Inferior parietal cortex (tissue), 1 donor: ENCODE results near the gene TSR2.
"Not testable (repeated sequence)": the region's sequence is repeated elsewhere in the genome, so short reads cannot be mapped to it uniquely, and the experiment has no call there.

Experiments used
- DNase-seq: peaks from one replicate; pipeline ENCODE4 v3.0.0-alpha.2; 2016; ENCODE audit errors: extremely low spot score

Gene TSR2

DNA sequence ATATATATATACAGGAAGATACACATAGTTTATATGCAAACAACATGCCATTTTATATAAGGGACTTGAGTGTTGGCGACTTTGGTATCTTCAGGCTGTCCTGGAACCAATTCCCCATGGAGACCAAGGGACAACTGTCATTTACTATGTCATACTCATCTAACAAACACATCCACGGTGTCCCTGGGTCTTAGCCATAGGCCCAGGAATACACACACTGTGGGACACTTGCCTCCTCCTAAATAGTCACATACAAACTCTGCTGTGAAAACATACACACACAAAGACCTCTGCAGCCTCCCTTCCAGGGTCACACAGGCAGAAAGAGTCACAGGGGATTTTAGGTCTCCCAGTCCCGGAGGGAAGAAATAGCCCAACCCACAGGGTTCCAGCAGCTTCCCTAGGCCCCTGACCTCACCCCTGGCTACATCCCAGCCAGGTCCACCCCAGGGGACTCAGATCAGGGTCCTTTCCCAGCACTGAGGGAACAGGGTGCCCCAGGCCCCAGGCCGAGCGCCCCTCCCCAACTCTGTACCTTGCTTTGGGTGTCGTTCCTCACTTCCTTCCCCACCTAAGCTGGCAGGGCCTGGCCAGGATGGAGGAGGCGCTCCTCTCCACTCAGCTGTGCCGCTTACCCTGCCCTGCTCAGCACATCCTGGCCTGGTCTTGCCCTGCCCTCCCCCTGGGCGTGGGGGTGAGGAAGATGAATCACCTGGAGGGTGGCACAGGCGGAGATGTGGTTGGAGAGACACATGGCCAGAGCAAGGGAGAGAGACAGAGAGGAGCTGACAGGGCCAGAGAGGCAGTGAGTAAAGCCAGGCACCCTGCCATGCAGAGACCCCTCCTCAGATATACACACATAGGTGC, 34.0 kb downstream of the TSR2 start:
- no peak for DNase-seq

DNA sequence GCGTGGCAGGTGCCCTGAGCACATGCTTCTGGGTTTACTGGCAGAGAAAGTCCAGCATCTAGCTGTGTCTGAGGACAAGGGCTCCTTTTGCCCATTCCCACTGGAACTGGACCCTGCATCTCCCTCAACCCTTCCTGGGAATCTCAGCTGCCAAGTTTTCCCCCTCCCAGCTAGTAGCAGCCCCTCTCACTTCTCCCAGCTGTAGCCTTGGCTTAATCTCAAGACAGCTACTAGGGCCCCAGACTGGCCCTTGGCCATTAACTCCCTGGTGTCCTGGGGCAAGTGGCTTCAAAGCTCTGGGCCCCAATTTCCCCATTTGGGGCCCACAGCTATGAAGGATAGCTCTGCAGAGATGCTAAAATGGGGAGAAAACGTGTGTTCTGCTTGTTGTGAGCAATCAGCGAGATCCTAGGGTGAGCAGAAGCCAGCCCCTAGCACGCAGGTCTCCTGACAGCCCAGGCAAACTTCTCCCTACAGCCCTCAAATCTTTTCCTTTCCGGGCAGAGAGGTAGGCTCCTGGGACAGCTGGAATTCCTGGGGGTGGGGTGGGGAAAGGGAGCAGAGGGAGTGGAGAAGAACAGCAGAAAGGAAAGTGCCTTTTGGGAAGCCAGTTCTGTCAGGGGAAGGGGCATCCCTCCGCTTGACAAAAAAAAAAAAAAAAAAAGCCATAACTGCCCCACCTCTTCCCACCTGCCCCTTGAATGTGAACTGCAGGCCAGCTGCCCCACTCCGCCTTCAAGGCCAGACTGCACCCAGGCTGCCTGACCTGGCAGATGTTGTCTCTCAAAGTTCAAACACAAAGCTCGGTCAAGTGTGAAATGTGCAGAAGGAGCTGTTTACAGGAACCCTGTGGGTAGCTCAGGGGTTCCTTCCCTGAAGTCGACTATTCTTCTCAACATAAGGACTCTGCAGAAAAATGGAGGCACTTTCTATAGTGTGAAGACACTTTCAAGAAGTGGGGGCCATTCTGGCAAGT, 39.2 kb downstream of the TSR2 start:
- DNase-seq, result no peak

DNA sequence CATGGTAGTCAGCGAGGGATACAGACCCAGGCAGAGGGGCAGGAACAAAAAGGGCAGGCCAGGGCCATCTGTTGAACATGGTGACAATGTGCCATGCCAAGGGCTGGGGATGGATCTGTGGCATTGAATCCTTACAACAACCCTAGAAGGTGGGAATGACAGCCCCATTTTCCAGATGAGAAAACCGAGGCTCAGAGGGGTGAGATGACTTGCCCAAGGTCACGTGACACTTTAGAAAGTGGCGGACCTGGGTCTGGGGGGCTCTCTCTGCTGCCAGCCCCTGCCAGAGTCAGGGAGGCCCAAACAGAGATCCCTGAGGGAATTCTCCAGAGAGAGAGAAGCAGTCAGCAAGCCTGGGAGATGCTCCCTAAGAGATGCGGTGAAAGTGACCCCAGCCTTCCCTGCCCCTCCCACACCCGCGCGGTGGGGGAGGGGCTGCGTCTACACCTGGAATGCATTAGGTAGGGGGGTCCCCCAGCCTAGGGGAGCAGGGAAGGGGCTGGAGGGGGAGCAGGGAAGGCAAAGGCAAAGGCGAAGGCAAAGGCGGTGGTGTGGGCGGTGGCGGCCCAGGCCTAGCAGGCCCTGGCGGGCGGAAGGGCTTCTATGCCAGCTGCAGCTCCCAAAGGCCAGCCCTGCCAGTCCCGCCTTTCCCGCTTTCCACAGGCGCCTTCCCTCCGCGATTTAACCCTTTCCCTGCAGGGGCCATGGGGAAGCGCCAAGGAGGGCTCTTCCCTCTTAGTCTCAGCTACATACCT, 42.8 kb downstream of the TSR2 start:
- DNase-seq, result no peak

DNA sequence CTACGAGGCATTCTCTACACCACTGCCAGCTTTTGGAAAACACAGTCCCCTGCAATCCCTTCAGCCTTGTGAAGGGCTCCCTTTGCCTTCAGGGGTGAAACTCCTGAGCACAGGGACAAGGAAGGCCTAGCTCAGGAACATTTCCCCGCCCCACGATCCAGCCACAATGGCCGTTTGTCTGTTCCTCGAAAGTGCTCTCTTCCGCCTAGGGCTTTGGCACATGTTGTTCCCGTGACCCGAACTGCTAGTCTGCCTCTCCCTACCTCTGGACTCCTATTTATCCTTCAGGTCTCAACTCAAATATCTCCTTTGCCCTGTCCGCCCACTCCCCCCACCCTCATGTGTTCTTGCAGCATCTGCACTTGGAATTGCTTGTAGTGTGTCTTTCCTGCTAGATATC, 43.7 kb downstream of the TSR2 start:
- no peak for DNase-seq

DNA sequence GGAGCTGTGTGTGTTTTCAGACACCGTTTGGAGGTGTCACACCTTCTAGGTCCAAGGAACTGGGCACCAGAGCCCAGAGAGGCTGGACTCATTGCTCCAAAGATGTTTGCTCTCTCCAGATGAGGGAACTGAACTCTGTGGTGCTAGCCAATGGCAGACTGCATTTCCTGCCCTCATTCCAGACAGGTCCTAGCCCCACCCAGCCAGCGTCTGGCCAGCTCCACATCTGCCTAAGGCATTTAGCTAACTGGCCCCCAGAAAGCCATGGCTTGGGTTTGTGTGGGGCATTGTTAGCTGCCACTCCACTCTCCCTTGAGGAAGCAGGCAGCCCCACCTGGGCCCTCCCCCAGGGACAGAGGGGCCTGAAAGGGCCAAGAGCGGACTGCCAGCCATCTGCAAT, 44.5 kb downstream of the TSR2 start:
- no peak for DNase-seq

DNA sequence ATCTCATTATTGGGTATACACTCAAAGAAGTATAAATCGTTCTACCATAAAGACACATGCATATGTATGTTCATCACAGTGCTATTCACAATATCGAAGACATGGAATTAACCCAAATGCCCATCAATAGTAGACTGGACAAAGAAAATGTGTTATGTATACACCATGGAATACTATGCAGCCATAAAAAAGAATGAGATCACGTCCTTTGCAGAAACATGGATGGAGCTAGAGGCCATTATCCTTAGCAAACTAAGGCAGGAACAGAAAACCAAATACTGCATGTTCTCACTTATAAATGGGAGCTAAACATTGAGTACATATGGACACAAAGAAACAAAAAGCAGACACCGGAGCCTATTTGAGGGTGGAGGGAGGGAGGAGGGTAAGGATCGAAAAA, 49.6 kb downstream of the TSR2 start:
- DNase-seq, result not testable (repeated sequence)

DNA sequence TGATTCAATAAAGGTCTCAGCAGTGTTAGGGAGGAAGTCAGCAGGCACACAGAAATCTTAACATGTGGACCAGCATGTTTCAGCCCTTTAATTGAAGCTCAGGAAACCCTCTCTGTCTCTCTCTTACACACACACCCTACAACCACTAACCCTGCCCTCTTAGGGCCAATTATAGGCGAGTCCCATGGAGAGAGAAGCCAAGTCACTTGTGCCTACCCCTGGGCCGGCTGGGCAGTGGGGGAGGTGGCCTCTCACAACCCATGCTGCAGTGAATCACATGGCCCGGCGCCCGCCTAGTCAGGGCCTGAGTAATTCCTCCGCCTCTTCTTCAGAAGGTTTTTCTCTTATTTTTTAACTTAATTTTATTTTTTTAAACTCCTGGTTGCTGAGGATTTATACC, 52.1 kb downstream of the TSR2 start:
- no peak for DNase-seq

DNA sequence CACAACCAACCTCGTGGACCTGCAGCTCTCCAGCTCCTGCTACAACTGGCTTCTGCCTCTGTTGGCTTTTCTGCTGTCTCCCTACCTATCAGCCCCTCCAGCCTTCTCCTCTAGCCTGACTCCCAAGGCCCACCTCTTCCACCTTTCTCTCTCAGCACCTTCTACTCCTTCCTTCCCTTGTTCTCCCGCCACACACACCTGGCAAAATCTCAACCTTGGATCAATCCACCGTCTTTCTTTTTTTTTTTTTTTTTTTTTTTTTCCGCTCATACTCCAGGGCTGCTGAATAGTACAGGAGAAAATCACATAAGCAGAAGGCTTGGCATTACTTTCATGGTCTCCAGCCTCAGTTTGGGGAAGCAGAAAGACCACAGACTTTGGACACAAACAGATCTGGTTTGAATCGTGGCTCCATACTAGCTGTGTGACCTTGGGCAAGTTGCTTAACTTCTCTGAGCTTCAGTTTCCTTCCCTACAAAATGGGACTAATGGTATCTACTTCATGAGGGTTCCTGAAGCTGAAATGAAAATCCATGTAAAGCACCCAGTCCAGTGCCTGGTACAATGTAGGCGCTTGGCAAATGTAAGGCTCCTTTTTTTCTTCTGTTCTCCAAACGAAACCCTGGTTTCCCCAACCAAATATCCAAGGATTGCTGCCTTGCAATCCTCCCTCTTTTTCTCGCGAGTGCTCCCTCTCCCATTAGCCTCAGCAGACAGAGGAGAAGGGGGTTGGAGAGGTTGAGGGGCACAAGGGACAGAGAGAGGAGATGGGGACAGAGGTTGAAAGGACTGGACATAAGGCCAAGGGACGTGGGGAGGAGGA, 54.2 kb downstream of the TSR2 start:
- no peak for DNase-seq
